Activated B cell treated with CpG ODN at 0.5 μM for 24 hours (primary cell): Measurements from ENCODE around the gene GLRX3. TPM values are rescaled to one million over a fixed set of nuclear protein-coding genes. Genes with fewer than 3 reads are reported as not detected.

Source experiments
- ATAC-seq: fragments of 200-7000 bp; cut with Tn5 transposase; one replicate; pipeline ENCODE4 v1.10.0; 2021; ENCODE audit warnings: low read depth, mild to moderate bottlenecking, moderate library complexity
- CTCF ChIA-PET: fragments of 350-600 bp; sonication (Branson Sonifier 250); formaldehyde crosslinking; loops from one replicate; lab custom pipeline; 2021; ENCODE audit warnings: antibody characterized with exemption; lab: Charles Lee
- POLR2A ChIA-PET: fragments of 350-600 bp; sonication (Branson Sonifier 250); formaldehyde crosslinking; loops from one replicate; lab custom pipeline; 2021; ENCODE audit warnings: antibody characterized with exemption; lab: Charles Lee
- DNase-seq: peaks from one replicate; pipeline ENCODE4 v3.0.0; 2022
- H3K27ac Mint-ChIP-seq: one replicate; pipeline ENCODE4 v1.8.0; 2020; ENCODE audit warnings: mixed read lengths
- H3K27me3 Mint-ChIP-seq: one replicate; pipeline ENCODE4 v1.8.0; 2021; ENCODE audit warnings: mixed read lengths
- H3K36me3 Mint-ChIP-seq: one replicate; pipeline ENCODE4 v1.8.0; 2021; ENCODE audit warnings: low read depth, mixed read lengths
- H3K4me1 Mint-ChIP-seq: one replicate; pipeline ENCODE4 v1.8.0; 2021; ENCODE audit warnings: mixed read lengths
- H3K4me3 Mint-ChIP-seq: one replicate; pipeline ENCODE4 v1.8.0; 2020; ENCODE audit warnings: mild to moderate bottlenecking, mixed read lengths
- H3K9me3 Mint-ChIP-seq: one replicate; pipeline ENCODE4 v1.8.0; 2020; ENCODE audit warnings: mixed read lengths
- CTCF ChIP-seq: fragments of 200-600 bp; IDR thresholded peaks from one replicate; pipeline ENCODE4 v1.8.0; 2022; ENCODE audit warnings: antibody characterized with exemption, mild to moderate bottlenecking
- intact Hi-C: fragments of 100-400 bp; cut with micrococcal nuclease; formaldehyde crosslinking; loops from one replicate; pipeline ENCODE4 v1.15.1; 2024
- total RNA-seq: library from RNA; stranded (reverse); gene quantifications from 2 replicates; pipeline ENCODE4 v1.2.3, GENCODE V29; 2022

The GLRX3 gene
- total RNA-seq, 1 donor from 2014 or later = 80.6 TPM

DNA sequence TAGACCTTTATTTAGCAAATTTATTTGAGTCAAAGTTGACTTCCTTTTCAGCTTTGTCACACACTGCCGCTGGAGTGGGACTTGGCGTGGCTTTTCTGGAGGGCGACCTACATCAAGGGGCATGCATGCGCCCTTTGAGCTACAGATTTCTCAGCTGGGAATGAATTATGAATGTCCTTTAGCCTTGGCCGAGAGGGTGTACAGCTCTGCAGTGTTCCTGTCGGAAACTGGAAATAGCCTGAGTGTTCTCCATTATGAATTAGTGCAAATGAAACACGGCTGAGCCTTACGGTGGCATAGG, 79.7 kb downstream of the GLRX3 start:
- H3K4me3 Mint-ChIP-seq = no peak overlapping the region
- intact Hi-C loops = no loop called here
- no peak for TF ChIP-seq CTCF
- no peak overlapping the region for H3K27ac Mint-ChIP-seq
- no peaks in the 10 kb centered on the region for H3K36me3 Mint-ChIP-seq
- DNase-seq = no peak
- H3K4me1 Mint-ChIP-seq = no peaks in the 10 kb centered on the region
- H3K27me3 Mint-ChIP-seq = no peaks in the 10 kb centered on the region
- no peaks in the 10 kb centered on the region for H3K9me3 Mint-ChIP-seq
- no peak for ATAC-seq
- ChIA-PET CTCF (no interaction called here), POLR2A (no interaction called here)

- Mint-ChIP-seq H3K27ac (no peak overlapping the region), H3K9me3 (no peaks in the 10 kb centered on the region), H3K4me1 (no peaks in the 10 kb centered on the region), H3K4me3 (no peak overlapping the region), H3K36me3 (no peaks in the 10 kb centered on the region), H3K27me3 (no peaks in the 10 kb centered on the region)
- intact Hi-C loops = no loop called here
- ChIA-PET POLR2A (no interaction called here), CTCF (no interaction called here)
- ATAC-seq = no peak
- DNase-seq = no peak
- no peak for TF ChIP-seq CTCF
Observed at GRCh38 chr10:130218181-130218641, 82.0 kb downstream of the GLRX3 start.

DNA sequence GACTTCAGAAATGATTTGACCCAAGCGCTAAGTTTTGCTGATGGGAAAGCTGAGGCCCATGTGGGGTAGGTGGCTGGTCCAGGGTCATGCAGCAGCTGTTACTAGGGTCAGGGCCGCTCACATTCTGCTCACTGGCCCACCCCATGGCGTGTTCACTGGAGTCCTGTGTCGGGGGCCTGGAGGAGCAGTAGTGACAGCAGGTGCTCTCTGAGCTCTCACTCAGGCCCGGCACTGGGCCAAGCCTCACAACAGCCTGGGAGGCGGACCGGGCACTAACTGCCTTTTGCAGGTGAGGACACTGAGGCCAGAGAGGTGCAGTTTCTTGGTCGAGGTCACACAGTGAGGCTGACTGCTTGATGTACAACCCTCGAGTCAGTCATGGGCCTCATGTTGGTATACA, 82.7 kb downstream of the GLRX3 start:
- no peak overlapping the region for H3K27ac Mint-ChIP-seq
- no peaks in the 10 kb centered on the region for H3K4me1 Mint-ChIP-seq
- H3K4me3 Mint-ChIP-seq = no peak overlapping the region
- ATAC-seq (no peak), DNase-seq (no peak)
- H3K27me3 Mint-ChIP-seq = no peaks in the 10 kb centered on the region
- H3K9me3 Mint-ChIP-seq = no peaks in the 10 kb centered on the region
- POLR2A ChIA-PET = no interaction called here
- intact Hi-C loops = no loop called here
- no peaks in the 10 kb centered on the region for H3K36me3 Mint-ChIP-seq
- CTCF ChIA-PET = no interaction called here
- no peak for TF ChIP-seq CTCF

DNA sequence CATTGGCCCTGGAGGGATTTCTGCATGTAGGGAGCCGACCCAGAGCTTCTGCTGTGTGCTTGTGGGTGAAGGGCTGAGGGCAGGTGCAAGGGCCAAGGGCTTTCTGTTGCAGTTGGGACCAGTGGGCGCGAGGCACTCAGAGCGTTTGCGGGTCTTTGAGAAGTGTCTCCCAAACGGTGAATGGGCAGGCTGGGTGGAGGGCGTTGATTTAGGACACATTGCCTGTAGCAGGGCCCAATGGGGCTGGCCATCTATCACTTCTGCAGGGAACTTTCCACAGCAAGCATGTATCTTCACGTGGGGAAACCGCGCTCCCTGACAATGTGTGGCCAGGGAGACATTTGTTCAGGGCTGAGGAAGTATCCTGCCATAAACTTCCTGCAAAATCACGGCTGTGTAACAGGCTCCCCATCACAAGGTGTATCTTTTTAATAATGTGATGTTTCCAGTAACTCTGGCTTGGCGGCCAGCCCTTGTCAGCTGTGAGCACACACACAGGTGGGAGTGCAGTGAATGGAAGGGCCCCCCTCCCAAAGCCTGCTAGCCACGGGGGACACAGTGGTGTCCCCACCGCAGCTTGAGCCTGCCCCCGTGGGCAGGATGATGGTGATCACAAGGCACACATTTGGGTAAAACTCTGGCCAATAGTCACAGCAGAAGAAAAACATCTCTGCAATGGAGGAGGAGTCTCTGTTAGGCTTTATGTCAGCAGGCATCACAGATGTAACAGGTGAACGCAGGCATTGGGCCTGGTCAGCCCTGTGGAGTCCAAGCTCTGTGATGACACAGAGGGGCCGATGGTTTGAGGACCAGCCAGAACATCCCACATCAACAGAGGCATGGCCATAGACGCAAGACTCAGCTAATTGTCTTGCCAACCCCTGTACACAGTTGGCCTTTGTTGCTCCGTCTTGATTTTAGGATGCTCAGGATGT, 84.3 kb downstream of the GLRX3 start:
- ChIA-PET POLR2A (no interaction called here), CTCF (no interaction called here)
- TF ChIP-seq CTCF = no peak
- Mint-ChIP-seq H3K4me3 (no peak overlapping the region), H3K9me3 (no peaks in the 10 kb centered on the region), H3K4me1 (no peaks in the 10 kb centered on the region), H3K27ac (no peak overlapping the region), H3K36me3 (no peaks in the 10 kb centered on the region), H3K27me3 (no peaks in the 10 kb centered on the region)
- intact Hi-C loops = no loop called here
- ATAC-seq = no peak
- no peak for DNase-seq

DNA sequence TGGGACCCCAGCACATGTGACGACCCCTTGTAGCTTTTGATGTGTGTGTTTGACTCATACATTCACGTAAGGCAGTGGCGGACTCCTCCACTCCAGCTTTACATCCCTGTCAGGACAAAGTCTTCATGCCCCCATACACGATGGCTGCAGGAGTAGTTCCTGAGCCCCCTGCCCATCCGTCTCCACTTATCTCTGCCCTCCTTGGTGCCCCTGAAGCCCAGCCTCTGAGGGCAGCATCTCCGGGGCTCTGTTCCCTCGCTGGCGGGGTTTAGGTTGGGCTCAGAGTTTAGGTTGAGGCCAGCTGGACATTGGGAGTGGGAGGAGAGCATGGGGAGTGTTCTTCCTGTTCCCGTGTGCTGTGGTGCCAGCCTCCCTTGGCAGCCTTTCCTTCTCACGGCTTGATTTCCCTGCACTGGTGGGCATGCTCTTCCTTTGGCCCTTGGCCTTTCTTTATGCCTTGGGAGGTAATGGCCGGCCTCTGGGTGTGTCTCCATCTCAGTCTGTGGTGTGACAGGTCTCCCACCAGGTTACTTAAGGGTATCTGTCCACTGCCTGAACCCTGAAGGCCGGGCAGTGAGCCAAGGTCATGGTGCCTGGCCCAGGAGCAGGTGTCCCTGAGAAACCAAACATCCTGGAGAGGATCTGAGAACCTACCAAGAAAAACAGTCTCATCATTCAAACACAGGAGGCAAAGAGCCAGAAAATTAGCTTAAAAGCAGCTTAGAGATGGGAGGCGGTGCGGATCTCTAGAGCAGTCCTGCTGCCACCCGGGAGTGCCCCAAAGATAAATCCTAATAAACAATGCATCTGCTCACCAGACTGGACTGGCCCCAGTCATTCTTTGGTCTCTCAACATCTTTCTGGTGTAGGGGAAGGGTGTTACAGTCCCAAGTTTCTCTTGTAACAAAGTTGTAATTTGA, 85.5 kb downstream of the GLRX3 start:
- ATAC-seq = no peak
- Mint-ChIP-seq H3K9me3 (no peaks in the 10 kb centered on the region), H3K27me3 (peaks cover 5% of the 10 kb centered on the region), H3K4me1 (no peaks in the 10 kb centered on the region), H3K36me3 (no peaks in the 10 kb centered on the region), H3K27ac (no peak overlapping the region), H3K4me3 (no peak overlapping the region)
- DNase-seq = no peak
- no peak for TF ChIP-seq CTCF
- intact Hi-C loops = no loop called here
- CTCF ChIA-PET = no interaction called here
- POLR2A ChIA-PET = no interaction called here
